ENCODE measurements around the gene SLC25A33.

DNA sequence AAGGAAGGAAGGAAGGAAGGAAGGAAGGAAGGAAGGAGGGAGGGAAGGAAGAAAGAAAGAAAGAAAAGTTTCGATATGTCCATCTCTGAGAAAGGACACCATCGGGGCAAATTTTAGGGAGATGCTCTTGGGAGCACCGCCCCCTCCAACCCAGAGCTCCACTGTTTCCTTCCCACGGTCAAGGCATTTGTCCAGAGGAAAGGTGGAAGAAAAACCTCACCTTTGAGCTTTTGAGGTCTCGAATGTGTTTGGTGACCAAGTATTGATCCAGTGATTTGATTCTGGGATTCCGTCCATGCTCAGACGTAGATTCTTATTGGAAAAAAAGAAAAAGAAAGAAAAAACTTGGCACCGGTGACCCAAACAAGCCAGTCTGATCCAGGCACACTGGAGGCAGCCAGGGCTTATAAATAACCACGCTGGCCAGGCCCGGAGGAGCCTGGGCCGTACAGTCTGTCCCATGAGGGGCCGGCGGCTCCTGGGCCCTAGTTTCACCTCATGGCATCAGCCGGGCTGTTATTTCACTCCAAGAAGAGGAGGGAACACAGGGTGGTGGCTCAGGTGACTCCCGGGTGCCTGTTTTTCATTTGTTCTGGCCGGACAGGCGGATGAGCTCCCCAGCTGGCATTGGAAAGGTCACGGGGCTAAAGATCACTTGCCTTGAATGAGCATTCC lies 36.1 kb upstream of the SLC25A33 start:
- TF ChIP-seq, protein P1, sequence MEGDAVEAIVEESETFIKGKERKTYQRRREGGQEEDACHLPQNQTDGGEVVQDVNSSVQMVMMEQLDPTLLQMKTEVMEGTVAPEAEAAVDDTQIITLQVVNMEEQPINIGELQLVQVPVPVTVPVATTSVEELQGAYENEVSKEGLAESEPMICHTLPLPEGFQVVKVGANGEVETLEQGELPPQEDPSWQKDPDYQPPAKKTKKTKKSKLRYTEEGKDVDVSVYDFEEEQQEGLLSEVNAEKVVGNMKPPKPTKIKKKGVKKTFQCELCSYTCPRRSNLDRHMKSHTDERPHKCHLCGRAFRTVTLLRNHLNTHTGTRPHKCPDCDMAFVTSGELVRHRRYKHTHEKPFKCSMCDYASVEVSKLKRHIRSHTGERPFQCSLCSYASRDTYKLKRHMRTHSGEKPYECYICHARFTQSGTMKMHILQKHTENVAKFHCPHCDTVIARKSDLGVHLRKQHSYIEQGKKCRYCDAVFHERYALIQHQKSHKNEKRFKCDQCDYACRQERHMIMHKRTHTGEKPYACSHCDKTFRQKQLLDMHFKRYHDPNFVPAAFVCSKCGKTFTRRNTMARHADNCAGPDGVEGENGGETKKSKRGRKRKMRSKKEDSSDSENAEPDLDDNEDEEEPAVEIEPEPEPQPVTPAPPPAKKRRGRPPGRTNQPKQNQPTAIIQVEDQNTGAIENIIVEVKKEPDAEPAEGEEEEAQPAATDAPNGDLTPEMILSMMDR (IDR thresholded peaks at IDR 0.05), result no peak
- TF ChIP-seq ZMAT4 (CRISPR knock-in tag; IDR thresholded peaks at IDR 0.05), result no peak
- TF ChIP-seq, protein P2, sequence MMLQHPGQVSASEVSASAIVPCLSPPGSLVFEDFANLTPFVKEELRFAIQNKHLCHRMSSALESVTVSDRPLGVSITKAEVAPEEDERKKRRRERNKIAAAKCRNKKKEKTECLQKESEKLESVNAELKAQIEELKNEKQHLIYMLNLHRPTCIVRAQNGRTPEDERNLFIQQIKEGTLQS (CRISPR knock-in tag; conservative IDR thresholded peaks at IDR 0.05), result no peak

All from WTC11 (cell line).